Loucy (cell line): ENCODE results near the gene STAC.

Source experiments
- EZH2phosphoT487 ChIP-seq: fragments of 200-600 bp; IDR thresholded peaks from 2 replicates; pipeline ENCODE4 v1.6.1; 2018; ENCODE audit warnings: antibody characterized with exemption, mild to moderate bottlenecking, moderate library complexity, borderline replicate concordance
- TF ChIP-seq, protein P1 (sequence below): fragments of 200-600 bp; sonication (generic); conservative IDR thresholded peaks from 2 replicates; pipeline ENCODE4 v1.5.1; 2014; ENCODE audit warnings: mild to moderate bottlenecking, antibody characterized with exemption, low read length

DNA sequence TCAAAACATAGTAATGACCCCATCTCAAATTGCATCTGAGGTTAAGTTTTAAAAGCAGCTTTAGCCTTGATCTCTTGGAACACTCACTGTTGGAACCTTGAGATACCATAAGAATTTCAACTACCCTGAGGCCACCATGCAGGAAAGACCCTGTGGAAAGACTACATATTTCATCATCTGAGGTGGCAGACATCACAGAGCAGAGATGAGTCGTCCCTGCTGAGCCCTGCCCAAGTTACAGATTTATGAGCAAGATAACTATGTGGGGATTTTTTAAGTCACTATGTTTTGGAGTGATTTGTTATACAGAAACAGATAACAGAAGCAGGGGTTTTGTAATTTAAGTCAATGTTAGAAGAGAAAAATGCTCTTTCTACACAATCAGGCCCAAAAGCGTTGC lies 168.4 kb downstream of the STAC start:
- TF ChIP-seq, protein P1, sequence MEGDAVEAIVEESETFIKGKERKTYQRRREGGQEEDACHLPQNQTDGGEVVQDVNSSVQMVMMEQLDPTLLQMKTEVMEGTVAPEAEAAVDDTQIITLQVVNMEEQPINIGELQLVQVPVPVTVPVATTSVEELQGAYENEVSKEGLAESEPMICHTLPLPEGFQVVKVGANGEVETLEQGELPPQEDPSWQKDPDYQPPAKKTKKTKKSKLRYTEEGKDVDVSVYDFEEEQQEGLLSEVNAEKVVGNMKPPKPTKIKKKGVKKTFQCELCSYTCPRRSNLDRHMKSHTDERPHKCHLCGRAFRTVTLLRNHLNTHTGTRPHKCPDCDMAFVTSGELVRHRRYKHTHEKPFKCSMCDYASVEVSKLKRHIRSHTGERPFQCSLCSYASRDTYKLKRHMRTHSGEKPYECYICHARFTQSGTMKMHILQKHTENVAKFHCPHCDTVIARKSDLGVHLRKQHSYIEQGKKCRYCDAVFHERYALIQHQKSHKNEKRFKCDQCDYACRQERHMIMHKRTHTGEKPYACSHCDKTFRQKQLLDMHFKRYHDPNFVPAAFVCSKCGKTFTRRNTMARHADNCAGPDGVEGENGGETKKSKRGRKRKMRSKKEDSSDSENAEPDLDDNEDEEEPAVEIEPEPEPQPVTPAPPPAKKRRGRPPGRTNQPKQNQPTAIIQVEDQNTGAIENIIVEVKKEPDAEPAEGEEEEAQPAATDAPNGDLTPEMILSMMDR, result no peak
- no peak for TF ChIP-seq EZH2phosphoT487
